Smooth muscle cell (in vitro differentiated cells): ENCODE data around the gene AOX1. TPM values are rescaled to one million over a fixed set of nuclear protein-coding genes. Genes with fewer than 3 reads are reported as not detected.
A peak's percentile ranks its signal among the peaks of the same experiment; 100 is the strongest.
"Not testable (repeated sequence)": the region's sequence is repeated elsewhere in the genome, so short reads cannot be mapped to it uniquely, and the experiment has no call there.

Experiments
- DNase-seq: peaks from one replicate; lab custom pipeline; 2025; ENCODE audit not compliant: unreplicated experiment; lab: John Stamatoyannopoulos, UW
- H2AFZ ChIP-seq: fragments of 200-600 bp; sonication (generic); 2 replicates; pipeline ENCODE4 v1.6.0; 2016; ENCODE audit warnings: antibody characterized with exemption, low read depth, mild to moderate bottlenecking
- H3F3A ChIP-seq: fragments of 200-600 bp; sonication (generic); 2 replicates; pipeline ENCODE4 v1.6.0; 2017; ENCODE audit warnings: antibody characterized with exemption, low read depth
- H3K27ac ChIP-seq: fragments of 200-600 bp; sonication (generic); 2 replicates; pipeline ENCODE4 v1.5.1; 2016; ENCODE audit warnings: low read depth, mild to moderate bottlenecking
- H3K27me3 ChIP-seq: fragments of 200-600 bp; sonication (generic); 2 replicates; pipeline ENCODE4 v1.6.1; 2016; ENCODE audit warnings: low read depth, mild to moderate bottlenecking
- H3K36me3 ChIP-seq: fragments of 200-600 bp; sonication (generic); 2 replicates; pipeline ENCODE4 v1.5.1; 2016; ENCODE audit warnings: low read depth
- H3K4me1 ChIP-seq: fragments of 200-600 bp; sonication (generic); 2 replicates; pipeline ENCODE4 v1.5.1; 2016; ENCODE audit warnings: low read depth
- H3K4me2 ChIP-seq: fragments of 200-600 bp; sonication (generic); 2 replicates; pipeline ENCODE4 v1.6.0; 2016; ENCODE audit warnings: mild to moderate bottlenecking
- H3K4me3 ChIP-seq: fragments of 200-600 bp; sonication (generic); 2 replicates; pipeline ENCODE4 v1.5.1; 2016; ENCODE audit warnings: mild to moderate bottlenecking
- H3K79me2 ChIP-seq: fragments of 200-600 bp; sonication (generic); 2 replicates; pipeline ENCODE4 v1.6.0; 2016; ENCODE audit warnings: low read depth, mild to moderate bottlenecking
- H3K9ac ChIP-seq: fragments of 200-600 bp; sonication (generic); 2 replicates; pipeline ENCODE4 v1.6.0; 2016; ENCODE audit warnings: low read depth
- H3K9me3 ChIP-seq: fragments of 200-600 bp; sonication (generic); replicated peaks from 2 replicates; pipeline ENCODE4 v1.5.1; 2016; ENCODE audit warnings: low read depth
- H4K20me1 ChIP-seq: fragments of 200-600 bp; sonication (generic); 2 replicates; pipeline ENCODE4 v1.6.0; 2016; ENCODE audit warnings: low read depth
- WGBS: methylation state at CpG from one replicate; pipeline ENCODE4 v1.1.7; 2016; ENCODE audit warnings: low lambda C conversion rate; 5-methylcytosine and 5-hydroxymethylcytosine counted together
- polyA plus RNA-seq: library from polyadenylated mRNA; unstranded; fragments of >200 nt; fragmentation: Nextera tagmentation; extraction: Ambion mirVana; gene quantifications from 2 replicates; pipeline ENCODE4 v1.2.1, GENCODE V29; 2016
- total RNA-seq: library from RNA; depleted of rRNA; stranded (reverse); fragments of >200 nt; gene quantifications from 2 replicates; pipeline ENCODE4 v1.2.3, GENCODE V29; 2014
- TF ChIP-seq, protein P1 (sequence below): fragments of 200-600 bp; sonication (generic); IDR thresholded peaks from 2 replicates; pipeline ENCODE4 v1.5.1; 2017; ENCODE audit warnings: borderline replicate concordance, mild to moderate bottlenecking, antibody characterized with exemption; ENCODE audit not compliant: insufficient read depth, poor library complexity, severe bottlenecking

Gene AOX1
- total and polyA plus RNA-seq, 2 experiments from 2014 or later: 0.18 TPM; not detected in 1

DNA sequence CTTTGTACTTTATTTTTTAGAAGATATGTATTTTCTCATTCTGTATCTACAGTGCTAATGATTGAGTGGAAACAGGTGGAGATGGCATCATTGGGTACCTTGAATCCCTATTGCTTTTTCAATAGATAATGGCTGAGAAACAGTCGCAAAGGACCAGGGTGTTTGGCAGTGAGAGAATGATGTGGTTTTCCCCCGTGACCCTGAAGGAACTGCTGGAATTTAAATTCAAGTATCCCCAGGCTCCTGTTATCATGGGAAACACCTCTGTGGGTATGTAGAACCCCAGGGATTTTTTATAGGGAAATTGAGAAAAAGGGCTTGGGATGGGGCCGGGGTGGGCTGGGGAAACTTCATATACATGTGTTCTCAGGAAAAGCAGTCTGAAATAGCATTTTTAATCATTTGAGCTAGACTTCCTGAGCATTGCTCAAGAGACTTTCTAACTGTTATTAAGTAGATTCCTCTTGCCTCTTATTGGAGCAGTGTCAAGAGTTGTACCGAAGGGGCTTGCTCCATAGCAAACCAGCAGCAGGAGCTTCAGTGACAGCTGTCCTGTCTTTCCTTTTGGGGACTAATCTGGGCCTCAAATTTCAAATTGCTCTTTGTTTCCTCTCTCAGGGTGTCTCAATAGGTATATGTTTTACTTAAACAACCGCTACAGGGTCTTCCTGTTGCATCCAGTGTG lies 18.9 kb downstream of the AOX1 start:
- 84% methylated on average over 5 of the region's 5 CpGs for WGBS
- Histone ChIP-seq H2AFZ (no peak overlapping the region), H3K4me3 (no peak overlapping the region), H3K9me3 (no peaks in the 10 kb centered on the region), H3K4me2 (no peak overlapping the region), H4K20me1 (no peaks in the 10 kb centered on the region), H3K79me2 (no peaks in the 10 kb centered on the region), H3K27ac (no peak overlapping the region), H3F3A (no peaks in the 10 kb centered on the region), H3K36me3 (no peaks in the 10 kb centered on the region), H3K4me1 (no peaks in the 10 kb centered on the region), H3K27me3 (no peaks in the 10 kb centered on the region), H3K9ac (no peak overlapping the region)
- TF ChIP-seq, protein P1, sequence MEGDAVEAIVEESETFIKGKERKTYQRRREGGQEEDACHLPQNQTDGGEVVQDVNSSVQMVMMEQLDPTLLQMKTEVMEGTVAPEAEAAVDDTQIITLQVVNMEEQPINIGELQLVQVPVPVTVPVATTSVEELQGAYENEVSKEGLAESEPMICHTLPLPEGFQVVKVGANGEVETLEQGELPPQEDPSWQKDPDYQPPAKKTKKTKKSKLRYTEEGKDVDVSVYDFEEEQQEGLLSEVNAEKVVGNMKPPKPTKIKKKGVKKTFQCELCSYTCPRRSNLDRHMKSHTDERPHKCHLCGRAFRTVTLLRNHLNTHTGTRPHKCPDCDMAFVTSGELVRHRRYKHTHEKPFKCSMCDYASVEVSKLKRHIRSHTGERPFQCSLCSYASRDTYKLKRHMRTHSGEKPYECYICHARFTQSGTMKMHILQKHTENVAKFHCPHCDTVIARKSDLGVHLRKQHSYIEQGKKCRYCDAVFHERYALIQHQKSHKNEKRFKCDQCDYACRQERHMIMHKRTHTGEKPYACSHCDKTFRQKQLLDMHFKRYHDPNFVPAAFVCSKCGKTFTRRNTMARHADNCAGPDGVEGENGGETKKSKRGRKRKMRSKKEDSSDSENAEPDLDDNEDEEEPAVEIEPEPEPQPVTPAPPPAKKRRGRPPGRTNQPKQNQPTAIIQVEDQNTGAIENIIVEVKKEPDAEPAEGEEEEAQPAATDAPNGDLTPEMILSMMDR: no peak
- DNase-seq: no peak

DNA sequence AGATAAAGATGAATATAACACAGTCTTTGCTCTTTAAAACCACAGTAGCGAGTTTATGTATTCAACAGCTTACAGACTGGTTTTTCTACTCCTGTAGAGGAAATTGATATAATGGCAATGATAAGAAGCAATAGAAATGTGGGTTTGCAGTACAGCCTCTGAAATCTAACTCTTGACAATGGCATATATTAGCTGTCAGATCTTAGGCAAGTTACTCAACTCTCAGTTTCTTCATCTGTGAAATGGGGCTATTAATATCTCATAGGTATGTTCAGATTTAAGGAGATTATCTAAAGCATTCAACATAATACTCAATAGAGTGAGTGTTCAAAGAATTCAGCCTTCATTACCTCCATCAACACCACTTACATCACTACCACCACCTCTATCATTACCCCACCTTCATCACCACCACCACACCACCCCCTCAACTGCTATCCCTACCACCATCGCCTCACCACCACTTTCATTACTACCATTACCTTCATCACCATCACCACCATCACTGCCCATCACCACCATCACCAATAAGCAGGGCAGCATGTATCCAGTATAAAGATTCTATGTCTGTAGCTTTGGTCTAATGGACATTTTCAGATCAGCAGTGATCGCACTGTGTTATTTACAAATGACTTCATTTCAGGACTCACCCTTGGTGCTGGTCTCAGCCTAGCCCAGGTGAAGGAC lies 22.7 kb downstream of the AOX1 start:
- peak overlapping the region; percentile 49 for H3K27ac ChIP-seq
- H2AFZ ChIP-seq: no peak overlapping the region
- no peak overlapping the region for H3K4me2 ChIP-seq
- H3K27me3 ChIP-seq: no peaks in the 10 kb centered on the region
- 60% methylated on average over 3 of the region's 3 CpGs for WGBS
- H3K79me2 ChIP-seq: no peaks in the 10 kb centered on the region
- TF ChIP-seq, protein P1: no peak
- no peak for DNase-seq
- H3K9me3 ChIP-seq: no peaks in the 10 kb centered on the region
- no peaks in the 10 kb centered on the region for H3K4me1 ChIP-seq
- H3K9ac ChIP-seq: peak overlapping the region; percentile 4
- no peak overlapping the region for H3K4me3 ChIP-seq
- H3K36me3 ChIP-seq: no peaks in the 10 kb centered on the region
- no peaks in the 10 kb centered on the region for H3F3A ChIP-seq
- H4K20me1 ChIP-seq: no peaks in the 10 kb centered on the region

DNA sequence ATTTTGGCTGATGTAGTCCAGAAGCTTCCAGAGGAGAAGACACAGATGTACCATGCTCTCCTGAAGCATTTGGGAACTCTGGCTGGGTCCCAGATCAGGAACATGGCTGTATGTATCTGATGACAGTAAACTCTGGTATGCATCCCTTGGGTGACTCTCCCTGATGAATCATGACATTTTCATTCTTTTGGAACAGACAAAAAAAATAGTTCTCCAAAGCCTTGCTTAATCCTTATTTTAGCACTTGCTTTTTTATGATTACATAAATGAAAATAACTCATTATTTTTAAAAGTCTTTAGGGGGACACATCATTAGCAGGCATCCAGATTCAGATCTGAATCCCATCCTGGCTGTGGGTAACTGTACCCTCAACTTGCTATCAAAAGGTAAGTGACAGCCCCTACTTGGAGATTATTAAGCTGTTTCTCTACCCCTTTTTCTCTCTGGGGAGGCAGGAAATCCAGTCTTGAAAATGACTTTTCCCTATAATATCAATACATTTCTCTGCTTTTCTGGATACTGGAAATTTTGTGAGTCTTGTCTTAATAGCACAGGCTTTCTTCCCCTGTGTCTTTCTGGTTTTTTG lies 23.3 kb downstream of the AOX1 start:
- no peaks in the 10 kb centered on the region for H3K27me3 ChIP-seq
- no peaks in the 10 kb centered on the region for H3F3A ChIP-seq
- DNase-seq: no peak
- no peaks in the 10 kb centered on the region for H4K20me1 ChIP-seq
- TF ChIP-seq, protein P1: no peak
- H3K4me2 ChIP-seq: no peak overlapping the region
- H3K36me3 ChIP-seq: no peaks in the 10 kb centered on the region
- no peaks in the 10 kb centered on the region for H3K79me2 ChIP-seq
- peak overlapping the region; percentile 4 for H3K9ac ChIP-seq
- H3K9me3 ChIP-seq: no peaks in the 10 kb centered on the region
- H3K4me3 ChIP-seq: no peak overlapping the region
- H2AFZ ChIP-seq: no peak overlapping the region
- no peaks in the 10 kb centered on the region for H3K4me1 ChIP-seq
- peak overlapping the region; percentile 49 for H3K27ac ChIP-seq

DNA sequence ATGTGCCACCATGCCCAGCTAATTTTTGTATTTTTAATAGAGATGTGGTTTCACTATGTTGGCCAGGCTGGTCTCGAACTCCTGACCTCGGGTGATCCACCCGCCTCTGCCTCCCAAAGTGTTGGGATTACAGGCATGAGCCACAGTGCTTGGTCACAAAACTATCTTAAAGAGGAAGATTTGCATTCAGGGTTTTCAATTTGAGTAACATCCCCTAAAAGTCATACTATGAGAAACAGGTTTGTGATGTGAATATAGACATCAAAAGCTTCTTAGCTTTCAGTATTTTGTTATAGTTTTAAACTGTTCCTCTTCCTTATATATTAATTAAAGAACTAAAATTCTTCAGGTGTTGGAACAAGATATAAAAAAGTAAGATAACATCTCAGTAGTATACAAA lies 24.4 kb downstream of the AOX1 start:
- WGBS: 93% methylated on average over 3 of the region's 3 CpGs
- H3K36me3 ChIP-seq, H4K20me1 ChIP-seq, DNase-seq, H3K4me2 ChIP-seq, H3K9me3 ChIP-seq, H3K4me1 ChIP-seq, H3K27ac ChIP-seq, H3F3A ChIP-seq, H2AFZ ChIP-seq, H3K4me3 ChIP-seq, H3K79me2 ChIP-seq, H3K9ac ChIP-seq, H3K27me3 ChIP-seq: not testable (repeated sequence)
